Heart right ventricle (tissue), 16 donors: ENCODE measurements around the gene VAX1. TPM values are rescaled to one million over a fixed set of nuclear protein-coding genes. Genes with fewer than 3 reads are reported as not detected.

Experiments used
- ATAC-seq, 8 donors: fragments of 200-7000 bp; cut with Tn5 transposase; one replicate each; pipeline ENCODE4 v1.9.1; 2020; ENCODE audit warnings: mild to moderate bottlenecking in 8 of 8, moderate library complexity in 8 of 8, moderate number of reproducible peaks in 1 of 8
- DNase-seq, 2 donors: peaks; one replicate each; pipeline ENCODE4 v3.0.0-alpha.2; 2020
- H3K27ac ChIP-seq, 10 donors: fragments of 200-600 bp; sonication (generic) in 2 of 10; one replicate each; pipeline versions ENCODE4 v1.5.0 to v1.8.0; 2020 to 2022; ENCODE audit warnings: mild to moderate bottlenecking in 3 of 10
- H3K27me3 ChIP-seq, 7 donors: fragments of 200-600 bp; one replicate each; pipeline ENCODE4 v1.8.0; 2021 to 2022; ENCODE audit warnings: mild to moderate bottlenecking in 2 of 7
- H3K36me3 ChIP-seq, 9 donors: fragments of 200-600 bp; sonication (generic) in 1 of 9; one replicate each; pipeline versions ENCODE4 v1.5.0 to v1.8.0; 2020 to 2022; ENCODE audit warnings: mild to moderate bottlenecking in 2 of 9
- H3K4me1 ChIP-seq, 9 donors: fragments of 200-600 bp; sonication (generic) in 1 of 9; one replicate each; pipeline versions ENCODE4 v1.5.0 to v1.8.0; 2020 to 2022; ENCODE audit warnings: mild to moderate bottlenecking in 4 of 9
- H3K4me3 ChIP-seq, 10 donors: fragments of 200-600 bp; sonication (generic) in 2 of 10; one replicate each; pipeline versions ENCODE4 v1.5.0 to v1.8.0; 2020 to 2022; ENCODE audit warnings: mild to moderate bottlenecking in 7 of 10, moderate library complexity in 2 of 10
- H3K9me3 ChIP-seq, 11 donors: fragments of 200-600 bp in 10 of 11; sonication (generic) in 2 of 11; one replicate each; pipeline versions ENCODE4 v1.5.0 to v1.8.0; 2013 to 2022; ENCODE audit warnings: mild to moderate bottlenecking in 2 of 11, control low read depth in 1 of 11, moderate library complexity in 1 of 11
- WGBS, 2 donors: extraction: QIAGEN DNeasy Blood & Tissue Kit; methylation state at CpG; one replicate each; pipeline ENCODE4 v1.1.7; 2013; ENCODE audit warnings: inconsistent platforms in 1 of 2; 5-methylcytosine and 5-hydroxymethylcytosine counted together
- intact Hi-C, 10 donors: fragments of 100-400 bp; cut with DNase I; formaldehyde crosslinking; loops; one replicate each; pipeline versions ENCODE4 v1.11.1 to v1.14.2; 2022
- polyA plus RNA-seq, 2 donors: library from polyadenylated mRNA; stranded (reverse); fragments of 200-250 nt; gene quantifications; one replicate each; pipeline ENCODE4 v1.2.3, GENCODE V29; 2013
- total RNA-seq, 10 donors: library from RNA; stranded (reverse); fragmentation: NEBNext Ultra II Directional in 3 of 10; extraction: Animal tissue kit (Norgen Biotek cat#: 25700) in 3 of 10; gene quantifications; one replicate each; pipeline versions ENCODE4 v1.2.1 to v1.2.4, GENCODE V29; 2021 to 2023
- TF ChIP-seq, protein P1 (sequence below), 9 donors: fragments of 200-600 bp; sonication (generic) in 2 of 9; IDR thresholded peaks; one replicate each; pipeline versions ENCODE4 v1.5.0 to v1.8.0; 2021 to 2022; ENCODE audit warnings: antibody characterized with exemption in 9 of 9, mild to moderate bottlenecking in 5 of 9, moderate library complexity in 1 of 9
- donor health status: Arrhythmogenic right ventricular cardiomyopathy.
- donor health status: ischemic (EF 13 %, LVEDD 7.1; RV severe dilation, severe dysfunction).
- donor health status: healthy with polysubstance abuse.
- donor health status: DM: no; HTN: yes; CAD: no.
- donor health status: DM: no; HTN: no; CAD: no.
- donor health status: ischemic (EF 25% LVEDD 6.9; RV normal size, moderate dysfunction).
- donor health status: ischemic (EF 25% LVEDD 5.7; RV mildly dilated, moderate dysfunction).
- donor health status: healthy.
- donor health status: DM: yes; HTN: yes; CAD: no.
- donor health status: Ischemic cardiomyopathy.
- donor health status: ischemic (EF 35%, LVEDD 5.7; RV mildly dilated, moderate dysfunction).
- donor health status: nonischemic (EF 11% LVEDD 7.7; RV severe dilation, severe dysfunction).
- donor health status: DM: yes; HTN: yes; CAD: no.
- donor health status: PGD.
- donor health status: ischemic (EF 29% LVEDD 5.4; RV normal size, mild dysfunction).
- donor health status: nonischemic (EF 23%, LVEDD 6.1; RV moderate dilation, normal function).

Gene VAX1
- total and polyA plus RNA-seq, 12 donors, result not detected

GRCh38 chr10:117136391-117136975 is 1.6 kb downstream of the VAX1 start:
- Histone ChIP-seq H3K36me3 (no peaks in the 10 kb centered on the region), H3K27ac (no peak overlapping the region), H3K27me3 (peaks cover 53 to 99% (median 99%) of the 10 kb centered on the region in 7 donors), H3K4me1 (peaks cover 10 to 52% (median 43%) of the 10 kb centered on the region in 9 donors), H3K4me3 (peak overlapping the region in 7 of 10 donors; percentile 30 to 49 (median 41)), H3K9me3 (no peaks in the 10 kb centered on the region)
- TF ChIP-seq, protein P1, sequence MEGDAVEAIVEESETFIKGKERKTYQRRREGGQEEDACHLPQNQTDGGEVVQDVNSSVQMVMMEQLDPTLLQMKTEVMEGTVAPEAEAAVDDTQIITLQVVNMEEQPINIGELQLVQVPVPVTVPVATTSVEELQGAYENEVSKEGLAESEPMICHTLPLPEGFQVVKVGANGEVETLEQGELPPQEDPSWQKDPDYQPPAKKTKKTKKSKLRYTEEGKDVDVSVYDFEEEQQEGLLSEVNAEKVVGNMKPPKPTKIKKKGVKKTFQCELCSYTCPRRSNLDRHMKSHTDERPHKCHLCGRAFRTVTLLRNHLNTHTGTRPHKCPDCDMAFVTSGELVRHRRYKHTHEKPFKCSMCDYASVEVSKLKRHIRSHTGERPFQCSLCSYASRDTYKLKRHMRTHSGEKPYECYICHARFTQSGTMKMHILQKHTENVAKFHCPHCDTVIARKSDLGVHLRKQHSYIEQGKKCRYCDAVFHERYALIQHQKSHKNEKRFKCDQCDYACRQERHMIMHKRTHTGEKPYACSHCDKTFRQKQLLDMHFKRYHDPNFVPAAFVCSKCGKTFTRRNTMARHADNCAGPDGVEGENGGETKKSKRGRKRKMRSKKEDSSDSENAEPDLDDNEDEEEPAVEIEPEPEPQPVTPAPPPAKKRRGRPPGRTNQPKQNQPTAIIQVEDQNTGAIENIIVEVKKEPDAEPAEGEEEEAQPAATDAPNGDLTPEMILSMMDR (IDR thresholded peaks at IDR 0.05), result no peak
- intact Hi-C loops, result no loop called here
- DNase-seq (no peak), ATAC-seq (no peak)
- WGBS, 2 donors, result 16 to 27% methylated on average over 34 of the region's 34 CpGs

GRCh38 chr10:117135480-117136140 is 2.5 kb downstream of the VAX1 start:
- DNase-seq (no peak), ATAC-seq (no peak)
- TF ChIP-seq, protein P1 (IDR thresholded peaks at IDR 0.05), result no peak
- Histone ChIP-seq H3K27ac (no peak overlapping the region), H3K9me3 (no peaks in the 10 kb centered on the region), H3K36me3 (no peaks in the 10 kb centered on the region), H3K27me3 (peaks cover 54 to 99% (median 99%) of the 10 kb centered on the region in 7 donors), H3K4me3 (no peak overlapping the region), H3K4me1 (peaks cover 13 to 58% (median 48%) of the 10 kb centered on the region in 9 donors)
- intact Hi-C loops, result no loop called here
- 88 to 94% methylated on average over 4 of the region's 4 CpGs for WGBS, 2 donors

DNA sequence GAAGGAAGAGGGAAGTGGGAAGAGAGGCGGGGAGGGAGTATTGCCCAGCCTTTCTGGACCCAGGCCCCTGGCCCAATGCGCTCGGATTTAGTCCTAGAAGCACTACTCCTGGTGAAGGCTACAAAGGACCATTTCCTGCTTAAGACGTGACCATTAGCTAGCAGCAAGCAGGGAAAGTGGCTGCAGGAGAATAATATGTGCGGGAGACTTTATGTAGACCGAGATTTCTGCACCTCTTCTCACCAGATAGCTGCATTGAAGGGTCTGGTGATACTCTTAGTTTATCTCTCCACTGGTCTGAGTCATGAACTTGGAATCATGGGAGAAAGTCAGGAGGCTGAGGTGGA is 3.1 kb downstream of the VAX1 start:
- peaks cover 13 to 58% (median 48%) of the 10 kb centered on the region in 9 donors for H3K4me1 ChIP-seq
- TF ChIP-seq, protein P1 (IDR thresholded peaks at IDR 0.05), result no peak
- intact Hi-C loops, result no loop called here
- no peaks in the 10 kb centered on the region for H3K9me3 ChIP-seq
- H3K27ac ChIP-seq, result no peak overlapping the region
- DNase-seq, result no peak
- H3K27me3 ChIP-seq, result peaks cover 51 to 99% (median 99%) of the 10 kb centered on the region in 7 donors
- H3K4me3 ChIP-seq, result no peak overlapping the region
- no peaks in the 10 kb centered on the region for H3K36me3 ChIP-seq
- WGBS, 2 donors, result 62 to 63% methylated on average over 6 of the region's 6 CpGs
- ATAC-seq, result no peak

- no peak for DNase-seq
- TF ChIP-seq, protein P1 (IDR thresholded peaks at IDR 0.05), result no peak
- Histone ChIP-seq H3K27ac (no peak overlapping the region), H3K4me1 (peaks cover 13 to 58% (median 48%) of the 10 kb centered on the region in 9 donors), H3K27me3 (peaks cover 47 to 99% (median 98%) of the 10 kb centered on the region in 7 donors), H3K9me3 (no peaks in the 10 kb centered on the region), H3K4me3 (peak overlapping the region in 4 of 10 donors; percentile 6 to 23 (median 20)), H3K36me3 (no peaks in the 10 kb centered on the region)
- WGBS, 2 donors, result 4 to 6% methylated on average over 72 of the region's 72 CpGs
- intact Hi-C loops, result no loop called here
- ATAC-seq, result peak in 1 of 8 donors; percentile 35
Observed at GRCh38 chr10:117134306-117135025, 3.6 kb downstream of the VAX1 start.
